Epithelial cell of proximal tubule (primary cell): ENCODE results near the gene AKAP13. TPM values are rescaled to one million over a fixed set of nuclear protein-coding genes. Genes with fewer than 3 reads are reported as not detected.
A peak's percentile ranks its signal among the peaks of the same experiment; 100 is the strongest.

ENCODE experiments used
- DNase-seq: peaks from one replicate; pipeline ENCODE4 v3.0.0-alpha.2; 2011; ENCODE audit warnings: low read depth
- H3K4me3 ChIP-seq: 2 replicates; pipeline ENCODE4 v1.5.1; 2011; ENCODE audit warnings: low read depth, mild to moderate bottlenecking, low read length
- total RNA-seq: library from RNA; depleted of rRNA; stranded (reverse); fragments of >200 nt; gene quantifications from 2 replicates; pipeline ENCODE4 v1.2.3, GENCODE V29; 2015
- TF ChIP-seq, protein P1 (sequence below): conservative IDR thresholded peaks from 2 replicates; pipeline ENCODE4 v1.5.1; 2012; ENCODE audit warnings: low read depth, mild to moderate bottlenecking, low read length

The AKAP13 gene
- total RNA-seq, 1 donor from 2014 or later: 40.9 TPM

DNA sequence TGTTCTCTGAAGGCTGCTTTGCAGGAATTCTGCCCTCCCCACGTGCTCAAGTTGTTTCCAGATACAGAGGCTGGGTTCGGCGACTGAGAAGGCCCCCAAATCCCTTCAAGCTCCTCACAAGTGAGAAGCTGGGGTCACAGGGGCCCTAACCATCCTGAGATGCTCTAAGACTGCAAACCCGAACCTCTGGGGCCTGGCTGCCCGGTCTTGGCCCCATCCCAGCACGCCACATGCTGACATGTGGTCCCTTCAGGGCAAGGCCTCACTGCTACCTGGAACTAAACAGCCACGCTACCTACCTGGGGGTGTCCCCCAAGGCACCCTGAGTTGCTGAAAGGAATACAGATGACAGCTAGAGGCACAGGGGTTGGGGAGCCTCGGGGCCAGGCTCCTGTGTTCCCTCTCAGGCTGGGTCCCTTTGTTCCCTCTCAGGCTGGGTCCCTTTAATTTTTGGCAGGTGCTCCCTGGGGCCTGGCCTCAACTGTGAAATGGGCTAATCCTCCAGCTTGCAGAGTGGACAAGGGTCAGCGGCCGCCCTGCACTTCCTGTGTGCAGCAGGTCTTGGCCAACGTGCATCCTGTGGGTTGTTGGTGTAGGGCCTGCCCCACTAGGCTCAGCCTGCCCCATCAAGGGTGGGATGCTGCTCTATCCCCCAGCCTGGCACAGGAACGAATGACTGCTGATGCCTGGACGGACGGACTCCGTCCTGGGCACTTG lies 381.8 kb downstream of the AKAP13 start:
- H3K4me3 ChIP-seq: no peak overlapping the region
- TF ChIP-seq, protein P1, sequence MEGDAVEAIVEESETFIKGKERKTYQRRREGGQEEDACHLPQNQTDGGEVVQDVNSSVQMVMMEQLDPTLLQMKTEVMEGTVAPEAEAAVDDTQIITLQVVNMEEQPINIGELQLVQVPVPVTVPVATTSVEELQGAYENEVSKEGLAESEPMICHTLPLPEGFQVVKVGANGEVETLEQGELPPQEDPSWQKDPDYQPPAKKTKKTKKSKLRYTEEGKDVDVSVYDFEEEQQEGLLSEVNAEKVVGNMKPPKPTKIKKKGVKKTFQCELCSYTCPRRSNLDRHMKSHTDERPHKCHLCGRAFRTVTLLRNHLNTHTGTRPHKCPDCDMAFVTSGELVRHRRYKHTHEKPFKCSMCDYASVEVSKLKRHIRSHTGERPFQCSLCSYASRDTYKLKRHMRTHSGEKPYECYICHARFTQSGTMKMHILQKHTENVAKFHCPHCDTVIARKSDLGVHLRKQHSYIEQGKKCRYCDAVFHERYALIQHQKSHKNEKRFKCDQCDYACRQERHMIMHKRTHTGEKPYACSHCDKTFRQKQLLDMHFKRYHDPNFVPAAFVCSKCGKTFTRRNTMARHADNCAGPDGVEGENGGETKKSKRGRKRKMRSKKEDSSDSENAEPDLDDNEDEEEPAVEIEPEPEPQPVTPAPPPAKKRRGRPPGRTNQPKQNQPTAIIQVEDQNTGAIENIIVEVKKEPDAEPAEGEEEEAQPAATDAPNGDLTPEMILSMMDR: no peak
- DNase-seq: no peak

DNA sequence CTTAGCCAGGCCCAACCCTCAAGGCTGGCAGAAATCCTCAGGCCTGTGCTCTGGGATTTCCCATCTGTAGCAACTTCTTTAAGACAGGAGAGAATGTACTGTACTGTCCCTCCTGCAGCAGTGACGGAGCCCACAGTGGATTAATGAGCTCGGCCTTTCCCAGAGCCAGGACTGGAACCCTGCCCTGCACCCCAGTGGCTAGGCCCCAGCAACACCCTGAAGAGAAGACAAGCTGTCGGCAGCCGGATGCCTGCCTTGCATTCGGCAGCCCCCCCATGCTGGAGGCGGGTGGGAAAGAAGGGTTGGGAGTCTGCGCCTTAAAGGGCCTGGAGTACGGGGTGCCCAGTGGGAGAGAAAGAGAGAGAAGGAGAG lies 382.3 kb downstream of the AKAP13 start:
- TF ChIP-seq, protein P1: no peak
- no peak for DNase-seq
- H3K4me3 ChIP-seq: no peak overlapping the region

DNA sequence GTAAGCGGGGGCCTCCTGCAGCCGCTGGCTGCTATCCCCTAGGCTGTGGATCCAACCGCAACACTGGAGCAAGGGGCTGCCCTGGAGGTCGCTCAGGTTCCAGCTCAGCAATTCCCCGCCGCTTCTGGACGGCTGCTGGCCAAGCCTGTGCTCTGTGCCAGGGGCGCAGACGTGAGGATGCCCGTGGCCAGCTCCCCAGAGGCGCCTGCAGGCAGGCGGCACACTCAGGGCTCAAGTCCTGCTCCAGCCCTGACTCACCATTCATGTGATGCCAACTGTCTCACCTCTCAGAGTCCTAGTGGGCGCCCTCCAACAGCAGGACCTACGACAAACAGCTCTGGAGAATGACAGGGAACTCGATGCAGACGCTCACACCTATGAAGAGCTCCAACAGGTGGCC lies 382.8 kb downstream of the AKAP13 start:
- TF ChIP-seq, protein P1: peak; percentile 5
- no peak overlapping the region for H3K4me3 ChIP-seq
- no peak for DNase-seq

DNA sequence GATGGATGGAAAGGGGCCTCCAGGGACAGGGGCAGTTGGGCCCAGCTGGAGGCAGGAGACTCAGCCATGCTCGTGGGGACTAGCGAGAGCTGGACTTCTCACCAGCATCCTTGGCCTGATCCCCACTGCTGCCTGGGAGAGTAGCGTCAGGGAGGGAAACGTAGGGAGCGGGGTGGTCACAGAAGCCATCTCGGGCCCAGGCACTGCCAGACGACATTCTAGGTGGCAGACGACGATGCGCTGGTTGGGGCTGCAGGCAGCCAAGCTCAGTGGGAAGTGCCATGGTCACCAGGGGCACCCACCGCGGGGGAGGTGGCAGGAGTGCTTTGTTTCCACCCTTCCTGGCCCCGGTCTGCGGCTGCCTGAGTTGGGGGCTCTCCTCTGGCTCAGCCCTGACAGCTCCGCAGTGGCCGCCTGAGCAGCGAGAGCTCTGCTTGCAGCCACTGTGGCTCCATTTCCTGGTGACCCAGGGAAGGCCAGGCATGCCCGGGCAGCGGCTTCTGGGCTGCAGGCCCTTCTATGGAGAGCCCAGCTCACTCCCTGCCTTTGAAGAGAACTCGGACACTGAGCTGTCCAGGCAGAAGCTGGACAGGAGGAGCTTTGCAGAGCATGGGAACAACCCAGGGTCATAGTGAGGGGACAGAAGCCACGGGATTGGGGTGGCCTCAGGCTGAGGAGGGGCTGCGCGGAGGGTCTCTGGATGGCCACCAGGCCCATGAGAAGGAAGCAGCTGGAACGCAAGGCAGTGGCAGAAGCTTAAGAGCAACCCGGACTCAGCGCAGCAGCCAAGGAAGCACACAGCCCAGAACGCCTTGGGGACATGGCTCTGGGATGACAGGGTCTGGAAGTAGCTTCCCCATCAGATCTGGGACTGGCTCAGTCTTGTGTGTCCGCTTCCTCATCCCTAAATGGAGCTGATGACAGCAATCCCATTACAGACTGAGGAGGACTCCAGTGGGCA lies 383.6 kb downstream of the AKAP13 start:
- no peak for DNase-seq
- no peak overlapping the region for H3K4me3 ChIP-seq
- TF ChIP-seq, protein P1: no peak

DNA sequence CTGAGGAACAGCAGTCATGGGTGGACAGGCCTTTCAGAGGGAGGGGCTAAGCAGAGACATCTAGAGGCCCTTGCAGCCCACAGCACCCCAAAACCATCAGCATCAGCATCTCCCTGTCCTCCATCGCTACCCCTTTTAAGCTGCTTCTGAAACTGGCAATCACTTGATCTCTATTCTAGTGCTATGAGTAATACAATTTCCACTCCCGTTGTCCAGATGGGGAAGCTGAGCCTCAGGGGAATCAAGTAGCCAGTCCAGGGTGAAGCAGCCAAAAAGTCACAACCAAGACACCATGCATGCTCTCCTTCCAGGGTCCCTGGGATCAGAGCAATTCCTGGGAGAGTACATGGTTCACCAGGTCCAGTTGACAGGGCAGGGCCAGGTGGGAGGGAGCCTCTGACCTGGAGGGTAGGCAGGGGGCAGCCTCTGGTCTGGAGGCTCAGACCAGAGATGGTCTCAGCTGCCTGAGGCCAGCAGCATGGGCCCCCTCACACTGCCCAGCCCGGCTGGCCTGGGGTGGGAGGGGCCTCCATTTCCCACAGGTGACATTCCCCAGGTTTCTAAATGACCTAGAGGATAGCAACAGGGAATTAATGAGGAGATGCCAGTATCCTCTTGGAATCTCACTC lies 384.4 kb downstream of the AKAP13 start:
- H3K4me3 ChIP-seq: no peak overlapping the region
- TF ChIP-seq, protein P1: no peak
- DNase-seq: no peak

DNA sequence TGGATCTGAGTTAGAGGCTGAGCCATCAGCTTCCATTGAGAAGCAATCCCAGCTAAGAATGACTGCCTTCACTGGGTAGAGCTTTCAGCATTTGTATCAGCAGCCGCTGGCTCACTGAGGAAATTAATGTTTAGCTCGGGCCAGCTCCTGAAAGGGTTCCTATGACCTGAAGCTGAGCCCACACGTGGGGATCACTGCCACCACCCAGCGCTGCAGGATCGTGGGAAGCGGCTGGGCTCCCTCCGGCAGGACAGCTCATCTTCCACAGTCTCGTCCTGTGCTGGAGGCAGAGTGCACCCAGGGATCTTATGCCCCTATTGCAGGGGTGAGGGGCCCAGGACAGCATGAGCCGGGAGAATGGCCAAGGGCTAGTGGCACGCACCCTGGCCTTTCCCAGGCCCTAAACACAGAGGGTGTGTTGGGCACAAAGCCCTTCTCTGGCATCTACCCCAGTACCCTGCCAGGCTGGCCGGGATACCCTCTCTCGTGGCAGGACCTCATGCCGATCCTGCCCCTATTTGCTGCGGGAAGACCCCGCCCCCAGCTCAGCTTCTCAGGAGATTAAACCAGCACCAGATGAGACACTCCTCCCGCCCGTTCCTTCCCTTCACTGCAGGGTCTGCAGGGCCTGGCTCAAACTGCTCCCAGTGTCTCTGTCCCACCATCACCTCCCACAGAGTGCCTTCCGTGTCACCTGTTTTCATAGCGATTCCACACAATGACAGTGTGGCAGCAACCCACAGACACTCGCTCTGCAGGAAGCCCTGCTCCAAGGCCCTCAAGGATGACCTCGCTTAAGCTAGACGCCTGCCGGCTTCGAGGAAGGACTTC lies 385.8 kb downstream of the AKAP13 start:
- no peak overlapping the region for H3K4me3 ChIP-seq
- DNase-seq: no peak

More for the DNA sequence above, 385.8 kb downstream of the AKAP13 start:
- TF ChIP-seq, protein P1: no peak
